ENCODE measurements around the gene SLC44A3. TPM values are rescaled to one million over a fixed set of nuclear protein-coding genes. Genes with fewer than 3 reads are reported as not detected.

Gene SLC44A3
- total RNA-seq, 4 donors from 2014 or later: 0.63 to 1.7 (median 0.83) TPM

DNA sequence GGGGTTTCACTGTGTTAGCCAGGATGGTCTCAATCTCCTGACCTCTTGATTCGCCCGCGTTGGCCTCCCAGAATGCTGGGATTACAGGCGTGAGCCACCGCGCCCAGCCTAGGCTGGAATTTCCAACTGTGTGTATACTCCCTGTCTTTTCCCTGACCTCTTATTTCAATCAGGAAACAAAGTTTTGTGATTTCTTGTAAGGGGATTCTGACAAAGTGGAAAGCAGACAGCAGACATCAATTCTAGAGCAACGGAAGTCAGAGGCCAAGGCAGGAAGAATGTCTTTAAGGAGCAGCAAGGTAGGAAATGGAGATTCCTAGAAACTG lies 36.0 kb upstream of the SLC44A3 start:
- Histone ChIP-seq H3K4me3 (no peak overlapping the region), H3K27me3 (no peaks in the 10 kb centered on the region), H3K9me3 (no peaks in the 10 kb centered on the region), H3K36me3 (no peaks in the 10 kb centered on the region), H3K4me1 (peaks cover 7 to 35% (median 22%) of the 10 kb centered on the region in 4 donors), H3K27ac (replicated peaks in 1 of 4) (peak overlapping the region; percentile 78 to 80 (median 79))
- DNase-seq (ENCODE audit: extremely low spot score): peak; percentile 34
- intact Hi-C loops (cut with DNase I): no loop called here
- TF ChIP-seq POLR2A (IDR thresholded peaks at IDR 0.05; ENCODE audit: low read depth): no peak
- no peak for TF ChIP-seq POLR2AphosphoS5 (IDR thresholded peaks at IDR 0.05)
- no peak for TF ChIP-seq EP300 (IDR thresholded peaks at IDR 0.05)
- WGBS: 94% methylated on average over 7 of the region's 7 CpGs

DNA sequence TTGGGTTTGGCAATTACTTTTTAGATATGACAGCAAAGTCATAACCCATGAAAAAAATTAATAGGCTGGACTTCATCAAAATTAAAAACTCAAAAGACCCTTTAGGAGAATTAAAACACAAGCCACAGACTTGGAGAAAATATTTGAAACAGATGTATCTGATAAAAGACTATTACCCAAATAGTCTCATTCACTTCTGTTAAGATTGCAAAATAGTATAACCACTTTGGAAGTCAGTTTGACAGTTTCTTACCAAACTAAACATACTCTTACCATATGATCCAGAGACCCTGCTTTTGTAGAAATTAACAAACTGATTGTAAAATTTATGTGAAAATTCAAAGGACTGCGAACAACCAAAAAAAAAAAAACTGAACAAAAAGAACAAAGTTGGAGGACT lies 32.5 kb upstream of the SLC44A3 start:
- WGBS: 100% methylated on average over 1 of the region's 1 CpG
- intact Hi-C loops (cut with DNase I): no loop called here
- Histone ChIP-seq H3K27ac (replicated peaks in 1 of 4) (no peak overlapping the region), H3K4me3 (no peak overlapping the region), H3K36me3 (no peaks in the 10 kb centered on the region), H3K27me3 (no peaks in the 10 kb centered on the region), H3K9me3 (no peaks in the 10 kb centered on the region), H3K4me1 (peaks cover 16 to 40% (median 31%) of the 10 kb centered on the region in 4 donors)
- DNase-seq (ENCODE audit: extremely low spot score): no peak
- TF ChIP-seq CTCF (IDR thresholded peaks at IDR 0.05): no peak
- TF ChIP-seq POLR2A (IDR thresholded peaks at IDR 0.05; ENCODE audit: low read depth): no peak
- no peak for TF ChIP-seq EP300 (IDR thresholded peaks at IDR 0.05)
- no peak for TF ChIP-seq POLR2AphosphoS5 (IDR thresholded peaks at IDR 0.05)

- Histone ChIP-seq H3K9me3 (no peaks in the 10 kb centered on the region), H3K4me3 (no peak overlapping the region), H3K27me3 (no peaks in the 10 kb centered on the region), H3K4me1 (peaks cover 21 to 28% (median 23%) of the 10 kb centered on the region in 4 donors), H3K36me3 (no peaks in the 10 kb centered on the region), H3K27ac (replicated peaks in 1 of 4) (no peak overlapping the region)
- no peak for DNase-seq (ENCODE audit: extremely low spot score)
- intact Hi-C loops (cut with DNase I): no loop called here
- no peak for TF ChIP-seq POLR2AphosphoS5 (IDR thresholded peaks at IDR 0.05)
- no peak for TF ChIP-seq EP300 (IDR thresholded peaks at IDR 0.05)
- no peak for TF ChIP-seq CTCF (IDR thresholded peaks at IDR 0.05)
- no peak for TF ChIP-seq POLR2A (IDR thresholded peaks at IDR 0.05; ENCODE audit: low read depth)
- WGBS: 78% methylated on average over 2 of the region's 2 CpGs
Measured at GRCh38 chr1:94790246-94790645, 29.9 kb upstream of the SLC44A3 start.

GRCh38 chr1:94790670-94791069 lies 29.5 kb upstream of the SLC44A3 start:
- Histone ChIP-seq H3K36me3 (no peaks in the 10 kb centered on the region), H3K4me1 (peaks cover 21 to 25% (median 22%) of the 10 kb centered on the region in 4 donors), H3K4me3 (no peak overlapping the region), H3K27me3 (no peaks in the 10 kb centered on the region), H3K27ac (replicated peaks in 1 of 4) (no peak overlapping the region), H3K9me3 (no peaks in the 10 kb centered on the region)
- peak; percentile 17 for DNase-seq (ENCODE audit: extremely low spot score)
- intact Hi-C loops (cut with DNase I): no loop called here
- TF ChIP-seq EP300 (IDR thresholded peaks at IDR 0.05): no peak
- no peak for TF ChIP-seq POLR2AphosphoS5 (IDR thresholded peaks at IDR 0.05)
- TF ChIP-seq CTCF (IDR thresholded peaks at IDR 0.05): no peak
- no peak for TF ChIP-seq POLR2A (IDR thresholded peaks at IDR 0.05; ENCODE audit: low read depth)
- 96% methylated on average over 1 of the region's 1 CpG for WGBS

- peaks cover 21 to 25% (median 22%) of the 10 kb centered on the region in 4 donors for H3K4me1 ChIP-seq
- H3K9me3 ChIP-seq: no peaks in the 10 kb centered on the region
- WGBS: 15% methylated on average over 5 of the region's 5 CpGs
- peak; percentile 79 for DNase-seq (ENCODE audit: extremely low spot score)
- H3K36me3 ChIP-seq: no peaks in the 10 kb centered on the region
- intact Hi-C loops (cut with DNase I): no loop called here
- H3K27ac ChIP-seq (replicated peaks in 1 of 4): peak overlapping the region; percentile 76 to 80 (median 78)
- peak overlapping the region in 3 of 4 donors; percentile 5 to 10 (median 10) for H3K4me3 ChIP-seq
- no peaks in the 10 kb centered on the region for H3K27me3 ChIP-seq
- TF ChIP-seq CTCF (IDR thresholded peaks at IDR 0.05) (peak; percentile 14 to 41 (median 39)), EP300 (IDR thresholded peaks at IDR 0.05) (no peak), POLR2AphosphoS5 (IDR thresholded peaks at IDR 0.05) (no peak)
Measured at GRCh38 chr1:94792473-94793295, 27.5 kb upstream of the SLC44A3 start.
